Muscle of arm (tissue), 12 donors: ENCODE measurements around the gene FCMR. TPM values are rescaled to one million over a fixed set of nuclear protein-coding genes. Genes with fewer than 3 reads are reported as not detected.

ENCODE experiments used
- DNase-seq: peaks from one replicate; pipeline ENCODE4 v3.0.0-alpha.2; 2013
- polyA plus RNA-seq, 12 donors: library from polyadenylated mRNA; unstranded; fragments of 120-200 nt; gene quantifications; one replicate each; pipeline ENCODE4 v1.2.1, GENCODE V29; 2013; ENCODE audit not compliant: insufficient read length in 12 of 12

The FCMR gene
- polyA plus RNA-seq, 12 donors: 0.62 to 12.5 (median 1.1) TPM; not detected in 2

- DNase-seq: no peak
These were observed 29.8 kb upstream of the FCMR start for GRCh38 chr1:206951318-206952100.

- no peak for DNase-seq
These were observed 27.9 kb upstream of the FCMR start for GRCh38 chr1:206949641-206950040.

- DNase-seq: no peak
These were observed 27.5 kb upstream of the FCMR start for GRCh38 chr1:206949208-206949607.

- no peak for DNase-seq
These were observed 25.5 kb upstream of the FCMR start for GRCh38 chr1:206947255-206947654.

- no peak for DNase-seq
These were observed 24.5 kb upstream of the FCMR start, which contains the start of gene PIGR for GRCh38 chr1:206946261-206946660. Gene PIGR (minus strand): TSS chr1:206946466. CDS start chr1:206940531, 5,935 bp downstream.

- no peak for DNase-seq
These were observed 24.0 kb upstream of the FCMR start for GRCh38 chr1:206945779-206946178.

GRCh38 chr1:206944703-206945102, 23.0 kb upstream of the FCMR start:
- no peak for DNase-seq

- no peak for DNase-seq
These were observed 20.2 kb upstream of the FCMR start for GRCh38 chr1:206941766-206942418.

GRCh38 chr1:206940588-206940936, 18.8 kb upstream of the FCMR start:
- DNase-seq: no peak

- no peak for DNase-seq
These were observed 18.3 kb upstream of the FCMR start for GRCh38 chr1:206939841-206940587.

- no peak for DNase-seq
These were observed 17.4 kb upstream of the FCMR start for GRCh38 chr1:206939131-206939530.

GRCh38 chr1:206937425-206937824, 15.7 kb upstream of the FCMR start:
- DNase-seq: no peak

- DNase-seq: no peak
These were observed 13.8 kb upstream of the FCMR start for GRCh38 chr1:206935491-206936067.

- no peak for DNase-seq
These were observed 11.7 kb upstream of the FCMR start for GRCh38 chr1:206933333-206933945.

- DNase-seq: no peak
These were observed 10.4 kb upstream of the FCMR start for GRCh38 chr1:206932177-206932576.

GRCh38 chr1:206931709-206932108, 10.0 kb upstream of the FCMR start:
- no peak for DNase-seq

- no peak for DNase-seq
These were observed 8.6 kb upstream of the FCMR start for GRCh38 chr1:206930210-206930798.

- DNase-seq: no peak
These were observed 7.8 kb upstream of the FCMR start for GRCh38 chr1:206929524-206929923.

GRCh38 chr1:206926286-206926685, 4.5 kb upstream of the FCMR start:
- no peak for DNase-seq

- DNase-seq: no peak
These were observed 3.5 kb upstream of the FCMR start for GRCh38 chr1:206925106-206925736.

- no peak for DNase-seq
These were observed 2.9 kb upstream of the FCMR start for GRCh38 chr1:206924592-206925105.
